H1 (cell line): Measurements from ENCODE around the gene CAMSAP1. TPM values are rescaled to one million over a fixed set of nuclear protein-coding genes. Genes with fewer than 3 reads are reported as not detected.

Experiments
- CTCF ChIA-PET: fragments of 300-600 bp; sonication (Branson Sonifier 250); formaldehyde crosslinking; loops from one replicate; lab custom pipeline; 2021; ENCODE audit not compliant: partially characterized antibody; lab: Charles Lee
- POLR2A ChIA-PET: fragments of 300-600 bp; sonication (Branson Sonifier 250); formaldehyde crosslinking; loops from one replicate; lab custom pipeline; 2021; ENCODE audit warnings: inconsistent platforms; ENCODE audit not compliant: partially characterized antibody; lab: Charles Lee
- DNase-seq, 2 experiments: peaks; one replicate each; pipeline versions ENCODE4 v3.0.0 to v3.0.0-alpha.2; 2010 to 2022; ENCODE audit warnings: low spot score in 2 of 2, low read depth in 1 of 2, mixed read lengths in 1 of 2
- FAIRE-seq: peaks from 2 replicates; lab custom pipeline; 2011; peaks lifted over from hg19 to GRCh38; lab: Jason Lieb, UNC
- H2AFZ ChIP-seq: 2 replicates; pipeline ENCODE4 v1.8.1; 2012; ENCODE audit warnings: low read length, inconsistent platforms
- H2AK5ac ChIP-seq: 2 replicates; pipeline ENCODE4 v1.6.1; 2013; ENCODE audit warnings: low read depth, low read length
- H2BK120ac ChIP-seq: replicated peaks from 2 replicates; pipeline ENCODE3; 2013; ENCODE audit warnings: low read depth, low read length, inconsistent platforms
- H2BK12ac ChIP-seq: 2 replicates; pipeline ENCODE4 v1.6.1; 2013; ENCODE audit warnings: low read depth, low read length
- H2BK15ac ChIP-seq: 2 replicates; pipeline ENCODE4 v1.6.1; 2013; ENCODE audit warnings: low read length
- H2BK20ac ChIP-seq: 2 replicates; pipeline ENCODE4 v1.6.1; 2013; ENCODE audit warnings: low read length
- H2BK5ac ChIP-seq: 2 replicates; pipeline ENCODE4 v1.6.1; 2013; ENCODE audit warnings: low read depth, low read length
- H3K14ac ChIP-seq: 2 replicates; pipeline ENCODE4 v1.6.1; 2013; ENCODE audit warnings: inconsistent platforms; ENCODE audit not compliant: insufficient read length
- H3K18ac ChIP-seq: 2 replicates; pipeline ENCODE4 v1.6.1; 2013; ENCODE audit warnings: low read length; ENCODE audit errors: extremely low read depth
- H3K23ac ChIP-seq: 2 replicates; pipeline ENCODE4 v1.6.1; 2013; ENCODE audit warnings: inconsistent platforms; ENCODE audit not compliant: insufficient read length
- H3K23me2 ChIP-seq: 2 replicates; pipeline ENCODE4 v1.6.1; 2013; ENCODE audit warnings: low read depth, low read length
- H3K27ac ChIP-seq: 2 replicates; pipeline ENCODE4 v1.6.1; 2011; ENCODE audit warnings: low read depth, low read length, inconsistent platforms
- H3K27me3 ChIP-seq, 4 experiments: replicated peaks in 1 of 4; 1 replicate in 1 of 4; 2 replicates in 3 of 4; pipeline versions ENCODE4 v1.6.1 to v1.8.1; 2011 to 2013; ENCODE audit warnings: low read length in 3 of 4, mild to moderate bottlenecking in 3 of 4, inconsistent platforms in 2 of 4, mixed read lengths in 2 of 4, moderate library complexity in 1 of 4; ENCODE audit not compliant: control insufficient read depth in 3 of 4, insufficient read depth in 3 of 4; ENCODE audit errors: extremely low read depth in 1 of 4
- H3K36me3 ChIP-seq, 4 experiments: 2 replicates each; pipeline versions ENCODE4 v1.6.1 to v1.8.1; 2011 to 2013; ENCODE audit warnings: mild to moderate bottlenecking in 4 of 4, low read length in 3 of 4, moderate library complexity in 2 of 4, control low read depth in 1 of 4, inconsistent platforms in 1 of 4; ENCODE audit not compliant: insufficient read depth in 4 of 4, control insufficient read depth in 2 of 4
- H3K4ac ChIP-seq: replicated peaks from 2 replicates; pipeline ENCODE3; 2013; ENCODE audit warnings: low read length, low read depth, mixed read lengths, inconsistent platforms; ENCODE audit not compliant: insufficient read length
- H3K4me1 ChIP-seq, 4 experiments: replicated peaks in 1 of 4; 1 replicate in 1 of 4; 2 replicates in 3 of 4; pipeline versions ENCODE4 v1.6.1 to v1.8.1; 2011 to 2013; ENCODE audit warnings: low read length in 3 of 4, inconsistent platforms in 2 of 4, mixed read lengths in 1 of 4; ENCODE audit not compliant: insufficient read depth in 4 of 4, control insufficient read depth in 3 of 4
- H3K4me2 ChIP-seq, 2 experiments: 2 replicates each; pipeline versions ENCODE4 v1.6.1 to v1.8.1; 2011 to 2013; ENCODE audit warnings: low read depth in 2 of 2, low read length in 2 of 2, control low read depth in 1 of 2, inconsistent platforms in 1 of 2, mild to moderate bottlenecking in 1 of 2; ENCODE audit not compliant: insufficient read depth in 1 of 2
- H3K4me3 ChIP-seq, 4 experiments: fragments of 200-600, 300-600 bp in 1 of 4; sonication (generic), shearing (Covaris generic), sonication (Bioruptor Twin) in 1 of 4; 2 replicates each; pipeline versions ENCODE4 v1.5.1 to v1.8.1; 2011 to 2016; ENCODE audit warnings: low read length in 4 of 4, low read depth in 3 of 4, control low read depth in 2 of 4, inconsistent platforms in 2 of 4, mild to moderate bottlenecking in 2 of 4, mixed read lengths in 1 of 4, moderate library complexity in 1 of 4; ENCODE audit not compliant: insufficient read depth in 2 of 4; ENCODE audit errors: extremely low read depth in 1 of 4
- H3K56ac ChIP-seq: replicated peaks from 2 replicates; pipeline ENCODE3; 2013; ENCODE audit warnings: low read depth, mild to moderate bottlenecking, mixed read lengths, low read length, inconsistent platforms; ENCODE audit not compliant: insufficient read length
- H3K79me1 ChIP-seq: 2 replicates; pipeline ENCODE4 v1.6.1; 2013; ENCODE audit warnings: low read depth, low read length, control low read depth
- H3K79me2 ChIP-seq, 2 experiments: 2 replicates each; pipeline versions ENCODE4 v1.6.1 to v1.8.1; 2012 to 2013; ENCODE audit warnings: low read length in 2 of 2, mild to moderate bottlenecking in 2 of 2, inconsistent platforms in 1 of 2; ENCODE audit not compliant: insufficient read depth in 2 of 2, control insufficient read depth in 1 of 2
- H3K9ac ChIP-seq, 4 experiments: replicated peaks in 1 of 4; 1 replicate in 1 of 4; 2 replicates in 3 of 4; pipeline versions ENCODE4 v1.6.1 to v1.8.1; 2011 to 2013; ENCODE audit warnings: low read depth in 3 of 4, low read length in 3 of 4, control low read depth in 2 of 4, mild to moderate bottlenecking in 2 of 4, moderate library complexity in 2 of 4, inconsistent platforms in 1 of 4; ENCODE audit errors: extremely low read depth in 1 of 4
- H3K9me3 ChIP-seq, 2 experiments: 2 replicates each; pipeline versions ENCODE4 v1.6.1 to v1.8.1; 2012 to 2013; ENCODE audit warnings: mild to moderate bottlenecking in 2 of 2, moderate library complexity in 2 of 2, control low read depth in 1 of 2, inconsistent platforms in 1 of 2, low read depth in 1 of 2, low read length in 1 of 2, mixed read lengths in 1 of 2; ENCODE audit not compliant: insufficient read depth in 2 of 2
- H4K20me1 ChIP-seq, 2 experiments: replicated peaks in 1 of 2; 2 replicates each; pipeline versions ENCODE3 to v1.8.1; 2011 to 2013; ENCODE audit warnings: inconsistent platforms in 2 of 2, low read length in 2 of 2, mild to moderate bottlenecking in 1 of 2; ENCODE audit not compliant: insufficient read depth in 2 of 2, control insufficient read depth in 1 of 2
- H4K5ac ChIP-seq: 2 replicates; pipeline ENCODE4 v1.6.1; 2013; ENCODE audit warnings: low read length, low read depth, mixed read lengths, inconsistent platforms; ENCODE audit not compliant: insufficient read length
- H4K8ac ChIP-seq: 2 replicates; pipeline ENCODE4 v1.8.0; 2013; ENCODE audit warnings: mild to moderate bottlenecking, moderate library complexity, low read length, inconsistent platforms; ENCODE audit not compliant: insufficient read depth; ENCODE audit errors: extremely low read depth
- H4K91ac ChIP-seq: replicated peaks from 2 replicates; pipeline ENCODE3; 2013; ENCODE audit warnings: low read length, mixed read lengths, inconsistent platforms; ENCODE audit not compliant: insufficient read length
- CHD1 ChIP-seq: IDR thresholded peaks from 2 replicates; pipeline ENCODE4 v1.6.1; 2012; ENCODE audit warnings: low read depth, low read length, improper control_type of control experiment
- EGR1 ChIP-seq: IDR thresholded peaks from 2 replicates; pipeline ENCODE4 v1.6.1; 2011; ENCODE audit warnings: low read depth, low read length, borderline replicate concordance
- JUN ChIP-seq: IDR thresholded peaks from 2 replicates; pipeline ENCODE4 v1.6.1; 2011; ENCODE audit warnings: low read depth, mild to moderate bottlenecking, improper control_type of control experiment, low read length
- RFX5 ChIP-seq: IDR thresholded peaks from 2 replicates; pipeline ENCODE4 v1.6.1; 2011; ENCODE audit warnings: low read depth, low read length, improper control_type of control experiment, borderline replicate concordance
- RXRA ChIP-seq: IDR thresholded peaks from 2 replicates; pipeline ENCODE4 v1.6.1; 2011; ENCODE audit warnings: low read depth, mild to moderate bottlenecking, low read length, moderate library complexity; ENCODE audit not compliant: insufficient read depth
- SUZ12 ChIP-seq: fragments of 200-600 bp; sonication (generic); IDR thresholded peaks from 2 replicates; pipeline ENCODE4 v1.6.1; 2012; ENCODE audit warnings: mild to moderate bottlenecking, inconsistent platforms, low read length, moderate library complexity, mixed read lengths
- WGBS, 2 experiments: shearing (Covaris generic) in 1 of 2; methylation state at CpG; one replicate each; pipeline versions ENCODE4 v1.1.6 to v1.1.7; 2013 to 2015; ENCODE audit warnings: low lambda C conversion rate in 2 of 2, mixed read lengths in 2 of 2, inconsistent platforms in 1 of 2, low coverage in 1 of 2, missing lambda C conversion rate in 1 of 2; ENCODE audit not compliant: insufficient replicate concordance in 2 of 2, insufficient coverage in 1 of 2, insufficient read length in 1 of 2; ENCODE audit errors: extremely low coverage in 1 of 2, missing lambda C conversion rate in 1 of 2; 5-methylcytosine and 5-hydroxymethylcytosine counted together
- polyA plus RNA-seq, 7 experiments: library from polyadenylated mRNA; depleted of rRNA in 3 of 7; stranded (reverse) in 5 of 7; unstranded in 2 of 7; fragments of >200 nt in 5 of 7; fragments of 200-250 nt in 2 of 7; gene quantifications; 1 replicate in 5 of 7; 2 replicates in 1 of 7; 4 replicates in 1 of 7; pipeline versions ENCODE4 v1.2.1 to v1.2.3, GENCODE V29; 2011 to 2013; ENCODE audit warnings: missing spikeins in 2 of 7, mixed read lengths in 2 of 7
- total RNA-seq: library from RNA; stranded (reverse); fragmentation: NEBNext Ultra II Directional; extraction: Animal tissue kit (Norgen Biotek cat#: 25700); gene quantifications from 2 replicates; pipeline ENCODE4 v1.2.1, GENCODE V29; 2021

The CAMSAP1 gene
- total and polyA plus RNA-seq, 2 of the 8 experiments (the other 6 are each of a cell fraction or from before 2014, with no cell fraction given), result 13.4 to 44.0 TPM

DNA sequence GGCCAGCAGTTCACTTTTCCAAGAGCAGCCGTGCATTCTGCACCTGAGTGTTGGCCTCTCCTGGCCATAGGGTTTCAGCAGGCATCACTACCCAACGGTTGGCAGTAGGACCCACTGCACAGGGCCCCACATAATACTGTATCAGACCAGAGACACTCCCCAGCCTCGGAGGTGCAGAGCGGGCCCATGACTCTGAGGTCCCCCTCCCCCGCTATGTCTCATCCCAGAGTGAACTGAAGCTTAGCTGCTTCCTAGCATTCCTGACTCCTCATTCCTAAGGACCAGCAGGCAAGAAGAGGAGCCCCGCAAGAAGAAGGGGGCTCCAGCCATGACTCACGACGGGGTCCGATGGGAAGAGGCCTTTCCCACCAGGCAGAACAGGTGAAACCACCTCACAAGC is 67.2 kb downstream of the CAMSAP1 start:
- H3K56ac ChIP-seq, result no peak overlapping the region
- no peak overlapping the region for H2BK15ac ChIP-seq
- ChIA-PET CTCF (interaction anchor here (0.6 to 3.2 kb wide), 8 partner anchors 9 to 861 kb away, joined by 3 to 10 read pairs (median 4); no protein-coding TSS in a partner anchor), POLR2A (interaction anchor here (1.2 to 1.4 kb wide), 2 partner anchors 10 to 14 kb away, joined by 3 read pairs; no protein-coding TSS in a partner anchor)
- H3K4me1 ChIP-seq, result peaks cover 0 to 16% (median 7%) of the 10 kb centered on the region in 4 experiments; a peak in 3 of 7 replicates
- no peaks in the 10 kb centered on the region; a peak in 1 of 7 replicates for H3K27me3 ChIP-seq
- FAIRE-seq (no peak), DNase-seq (no peak)
- no peak overlapping the region for H3K4me3 ChIP-seq
- H3K79me1 ChIP-seq, result peaks cover 35% of the 10 kb centered on the region
- no peak overlapping the region for H2AFZ ChIP-seq
- no peak overlapping the region for H3K4ac ChIP-seq
- no peak overlapping the region for H3K23ac ChIP-seq
- H3K9ac ChIP-seq, result no peak overlapping the region
- no peaks in the 10 kb centered on the region; a peak in 1 of 8 replicates for H3K36me3 ChIP-seq
- no peak overlapping the region for H2BK120ac ChIP-seq
- H3K27ac ChIP-seq, result peak overlapping the region; percentile 54
- H3K79me2 ChIP-seq, result peaks cover 14 to 77% of the 10 kb centered on the region in 2 experiments
- H4K8ac ChIP-seq, result no peak overlapping the region
- no peak overlapping the region for H2BK20ac ChIP-seq
- no peaks in the 10 kb centered on the region; a peak in 1 of 4 replicates for H3K9me3 ChIP-seq
- H3K4me2 ChIP-seq, result peak overlapping the region in 1 of 2 experiments; percentile 8; a peak in 2 of 4 replicates
- H4K20me1 ChIP-seq, result peaks cover 12 to 28% of the 10 kb centered on the region in 2 experiments
- no peak overlapping the region for H3K14ac ChIP-seq
- no peak overlapping the region for H2BK5ac ChIP-seq
- WGBS, 2 experiments, result 93% methylated on average over 6 of the region's 9 CpGs; no CpG with 5 or more reads in 1 of the 2 experiments
- TF ChIP-seq SUZ12, result no peak
- TF ChIP-seq RXRA, result no peak
- no peak for TF ChIP-seq RFX5
- TF ChIP-seq EGR1, result no peak
- TF ChIP-seq CHD1, result no peak
- TF ChIP-seq JUN, result no peak
- no peak overlapping the region for H2BK12ac ChIP-seq
- no peak overlapping the region for H4K91ac ChIP-seq
- H2AK5ac ChIP-seq, result no peak overlapping the region
- H4K5ac ChIP-seq, result no peak overlapping the region
- H3K23me2 ChIP-seq, result peaks cover 21% of the 10 kb centered on the region; the same call in 1 of the 2 replicates
- H3K18ac ChIP-seq, result no peak overlapping the region
